ENCODE results near the gene C20orf173.

Gene C20orf173

GRCh38 chr20:35479798-35480197 lies 49.7 kb downstream of the C20orf173 start:
- Histone ChIP-seq H3K9me3 (ENCODE audit: insufficient read depth, low read depth, low read length) (no peaks in the 10 kb centered on the region), H3K27ac (ENCODE audit: low read length) (no peak overlapping the region), H3K36me3 (ENCODE audit: insufficient read depth, low read depth, low read length) (peaks cover 79% of the 10 kb centered on the region), H3K9ac (ENCODE audit: low read depth, low read length) (no peak overlapping the region), H3K4me1 (ENCODE audit: insufficient read depth, low read length) (no peaks in the 10 kb centered on the region), H3K4me3 (ENCODE audit: low read length) (no peak overlapping the region), H3K27me3 (ENCODE audit: insufficient read depth, low read length) (no peaks in the 10 kb centered on the region)

DNA sequence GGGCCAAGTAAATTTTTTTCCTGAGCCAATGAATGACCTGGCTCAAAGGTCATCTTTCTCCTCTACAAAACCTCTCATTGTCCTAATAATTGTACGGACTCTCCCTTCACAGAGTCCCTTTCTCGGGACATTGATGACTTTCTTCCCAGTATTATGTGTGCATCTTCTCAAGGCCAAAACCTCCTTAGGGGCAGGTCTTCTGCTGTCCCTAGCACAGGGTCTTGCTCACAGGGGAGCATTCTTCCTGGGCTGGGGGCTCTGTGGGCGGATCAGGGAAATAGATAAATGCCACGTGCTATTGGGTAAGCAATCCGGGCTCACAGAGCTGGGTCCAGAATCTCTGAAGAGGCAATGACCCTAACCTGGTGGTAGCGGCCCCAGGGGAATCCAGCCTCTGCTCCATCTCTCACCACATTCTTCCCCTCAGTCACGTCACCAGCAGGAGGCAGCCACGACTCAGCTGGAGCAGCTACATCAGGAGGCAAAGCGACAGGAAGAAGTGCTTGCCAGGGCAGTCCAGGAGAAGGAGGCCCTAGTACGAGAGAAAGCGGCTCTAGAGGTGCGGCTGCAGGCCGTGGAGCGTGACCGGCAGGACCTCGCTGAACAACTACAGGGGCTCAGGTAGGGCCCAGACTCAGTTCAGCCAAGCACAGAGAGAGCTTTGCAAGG lies 50.5 kb downstream of the C20orf173 start:
- no peaks in the 10 kb centered on the region for H3K4me1 ChIP-seq (ENCODE audit: insufficient read depth, low read length)
- no peaks in the 10 kb centered on the region for H3K9me3 ChIP-seq (ENCODE audit: insufficient read depth, low read depth, low read length)
- H3K27ac ChIP-seq (ENCODE audit: low read length), result no peak overlapping the region
- H3K9ac ChIP-seq (ENCODE audit: low read depth, low read length), result no peak overlapping the region
- H3K4me3 ChIP-seq (ENCODE audit: low read length), result no peak overlapping the region
- H3K36me3 ChIP-seq (ENCODE audit: insufficient read depth, low read depth, low read length), result peaks cover 79% of the 10 kb centered on the region
- no peaks in the 10 kb centered on the region for H3K27me3 ChIP-seq (ENCODE audit: insufficient read depth, low read length)
